GM21381 (cell line): Measurements from ENCODE around the gene SPP2.

Source experiments
- ATAC-seq: cut with Tn5 transposase; IDR thresholded peaks from one replicate; pipeline ENCODE4 v1.9.1; 2021; ENCODE audit warnings: mild to moderate bottlenecking, moderate library complexity; ENCODE audit not compliant: unreplicated experiment

Gene SPP2

DNA sequence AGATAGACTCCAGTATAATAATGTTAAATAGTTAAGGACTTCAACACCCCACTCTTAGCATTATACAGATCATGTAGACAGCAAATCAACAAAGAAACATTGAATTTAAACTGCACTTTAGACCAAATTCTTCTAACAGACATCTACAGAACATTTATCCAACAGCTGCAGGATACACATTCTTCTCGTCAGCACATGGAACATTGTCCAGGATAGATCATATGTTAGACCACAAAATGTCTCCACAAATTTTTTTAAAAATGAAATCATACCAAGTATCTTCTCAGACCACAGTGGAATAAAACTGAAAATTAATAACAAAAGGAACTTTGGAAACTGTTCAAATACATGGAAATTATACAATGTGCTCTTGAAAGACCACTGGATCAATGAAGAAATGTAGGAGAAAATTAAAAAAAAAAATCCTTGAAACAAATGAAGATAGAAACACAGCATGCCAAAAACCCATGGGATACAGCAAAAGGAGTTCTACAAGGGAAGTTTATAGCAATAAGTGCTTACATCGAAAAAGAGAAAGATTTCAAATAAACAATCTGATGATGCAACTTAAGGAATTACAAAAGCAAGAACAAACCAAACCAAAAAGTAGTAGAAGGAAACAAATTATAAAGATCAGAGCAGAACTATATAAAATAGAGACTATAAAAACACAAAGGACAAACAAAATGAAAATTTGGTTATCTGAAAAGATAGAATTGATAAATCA is 12.3 kb upstream of the SPP2 start:
- no peak for ATAC-seq

DNA sequence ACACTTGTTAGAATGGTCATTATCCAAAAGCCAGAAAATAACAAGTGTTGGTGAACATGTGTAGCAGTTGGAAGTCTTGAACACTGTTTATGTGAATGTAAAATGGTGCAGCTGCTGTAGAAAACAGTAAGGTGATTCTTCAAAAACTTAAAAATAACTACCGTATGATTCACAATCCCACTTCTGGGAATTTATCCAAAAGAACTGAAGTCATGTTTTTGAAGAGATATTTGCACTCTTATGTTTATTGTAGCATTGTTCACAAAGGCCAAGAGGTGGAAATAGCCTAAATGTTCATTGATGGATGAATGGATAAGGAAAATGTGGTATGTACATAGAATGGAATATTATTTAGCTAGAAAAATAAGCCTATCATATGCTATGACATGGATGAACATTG is 6.3 kb upstream of the SPP2 start:
- no peak for ATAC-seq

DNA sequence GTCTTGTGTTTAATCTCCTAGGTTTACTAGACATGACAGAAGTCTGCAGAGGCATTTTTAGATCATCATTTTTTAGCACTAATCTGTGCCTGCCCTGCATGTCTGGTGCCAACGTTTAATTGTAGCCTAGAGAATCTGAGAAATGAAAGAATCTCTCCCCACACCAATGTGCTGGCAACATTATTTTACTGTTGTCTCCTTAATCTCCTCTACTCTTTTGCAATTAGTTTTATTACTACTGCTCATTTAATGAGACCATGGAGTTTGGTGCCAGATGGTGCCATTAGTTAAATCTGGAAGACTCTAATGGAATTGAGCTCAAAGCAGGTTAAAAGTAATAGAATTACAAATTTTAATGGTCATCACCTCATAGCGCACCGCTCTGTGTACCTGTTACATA is 4.0 kb upstream of the SPP2 start:
- no peak for ATAC-seq

DNA sequence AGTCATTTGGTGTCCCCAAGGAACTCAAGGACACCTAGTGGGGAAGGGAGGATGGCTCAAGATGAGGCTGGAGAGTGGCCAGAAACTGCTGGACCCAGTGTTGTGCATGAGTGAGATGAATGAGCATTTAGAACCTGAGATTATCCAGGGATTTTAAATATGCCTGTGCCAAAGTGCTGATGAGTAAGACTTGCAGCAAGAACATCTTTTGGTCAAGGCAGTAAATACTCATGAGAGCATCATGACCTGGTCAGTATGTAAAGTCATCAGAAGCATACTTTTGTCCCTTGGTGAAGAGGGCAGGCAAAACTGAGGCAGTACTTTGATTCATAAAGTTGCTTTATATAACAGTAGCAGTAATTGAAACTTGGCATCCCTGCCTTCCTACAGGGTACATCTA is 3.1 kb upstream of the SPP2 start:
- ATAC-seq, result no peak

DNA sequence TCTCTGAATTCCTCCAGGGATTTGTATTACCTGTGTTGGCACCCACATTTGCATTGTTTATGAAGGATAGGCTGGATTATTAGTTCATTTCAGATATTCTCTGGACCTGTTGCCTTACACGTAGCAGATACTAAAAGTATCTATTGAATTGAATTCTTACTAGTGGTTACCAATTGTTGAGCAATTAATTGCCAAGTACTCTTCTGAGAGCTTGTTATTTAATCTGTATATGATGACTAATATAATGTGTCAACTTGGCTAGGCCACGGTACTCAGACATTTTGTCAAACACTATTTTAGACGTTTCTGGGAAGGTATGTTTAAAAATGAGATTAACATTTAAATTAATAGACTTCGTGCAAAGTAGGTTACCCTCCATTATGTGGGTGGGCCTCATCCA is 2.5 kb upstream of the SPP2 start:
- ATAC-seq, result no peak

DNA sequence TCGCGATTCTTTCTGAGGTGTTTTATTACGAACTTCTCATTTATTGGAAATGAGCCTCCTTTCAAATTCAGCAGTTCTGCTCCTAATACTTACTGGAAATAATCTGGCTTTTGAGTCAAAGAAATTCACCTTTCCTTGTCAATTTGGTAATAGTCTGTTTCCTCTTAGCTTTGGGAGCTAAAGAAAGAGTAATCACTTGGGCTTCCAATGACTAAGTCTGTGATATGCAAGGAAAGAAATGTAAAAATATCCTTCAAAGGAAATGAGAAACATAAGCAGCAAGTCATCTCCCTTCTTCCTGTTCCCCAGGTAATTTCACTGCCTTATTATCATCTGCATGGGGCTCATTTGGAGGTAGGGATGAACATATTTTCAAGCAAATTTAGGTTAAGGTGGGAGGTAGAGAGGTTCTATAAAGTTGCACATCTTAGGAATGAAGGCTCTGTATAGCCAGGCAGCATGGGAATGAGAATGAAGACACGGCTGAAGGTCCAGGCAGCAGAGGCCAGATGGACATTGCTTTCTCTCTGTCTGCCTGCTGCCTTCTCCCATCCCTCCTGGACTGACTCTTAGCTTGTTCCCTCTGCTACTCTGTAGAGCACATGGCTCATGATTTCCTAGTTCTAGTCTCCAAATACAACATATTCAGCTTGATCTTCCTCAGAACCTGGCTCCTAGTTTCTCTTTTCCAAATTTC is 1.0 kb downstream of the SPP2 start:
- ATAC-seq, result no peak

DNA sequence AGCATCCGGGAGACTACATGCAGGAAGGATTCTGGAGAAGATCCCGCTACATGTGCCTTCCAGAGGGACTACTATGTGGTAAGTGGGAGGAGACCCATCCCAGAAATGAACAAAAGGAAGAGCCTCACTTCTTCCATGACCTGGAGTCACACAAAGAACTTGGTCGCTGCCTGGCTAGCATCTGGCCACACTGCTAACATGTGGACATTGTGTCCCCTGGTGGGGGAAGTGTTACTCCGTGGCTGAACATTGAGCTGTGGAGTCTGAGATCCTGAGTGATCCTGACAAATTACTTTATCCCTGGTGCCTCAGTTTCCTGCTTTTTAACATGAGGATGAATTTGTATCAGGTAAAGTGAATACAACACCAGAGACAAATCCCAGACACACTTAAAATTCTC is 8.4 kb downstream of the SPP2 start:
- no peak for ATAC-seq

DNA sequence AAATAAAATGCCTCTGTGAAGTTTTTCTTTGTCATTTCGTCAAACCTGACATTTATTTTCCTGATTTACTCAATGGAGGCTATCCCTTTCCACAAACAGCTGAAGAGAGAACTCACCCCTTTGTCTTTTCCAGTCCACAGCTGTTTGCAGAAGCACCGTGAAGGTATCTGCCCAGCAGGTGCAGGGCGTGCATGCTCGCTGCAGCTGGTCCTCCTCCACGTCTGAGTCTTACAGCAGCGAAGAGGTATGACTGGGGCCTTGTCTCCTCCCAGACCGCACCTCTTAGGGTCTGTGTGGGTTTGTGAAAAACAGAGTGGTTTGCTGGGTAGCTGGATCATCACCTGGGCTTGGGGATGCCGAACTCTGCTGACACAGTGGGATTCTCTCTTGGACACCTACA is 9.7 kb downstream of the SPP2 start:
- ATAC-seq, result no peak

DNA sequence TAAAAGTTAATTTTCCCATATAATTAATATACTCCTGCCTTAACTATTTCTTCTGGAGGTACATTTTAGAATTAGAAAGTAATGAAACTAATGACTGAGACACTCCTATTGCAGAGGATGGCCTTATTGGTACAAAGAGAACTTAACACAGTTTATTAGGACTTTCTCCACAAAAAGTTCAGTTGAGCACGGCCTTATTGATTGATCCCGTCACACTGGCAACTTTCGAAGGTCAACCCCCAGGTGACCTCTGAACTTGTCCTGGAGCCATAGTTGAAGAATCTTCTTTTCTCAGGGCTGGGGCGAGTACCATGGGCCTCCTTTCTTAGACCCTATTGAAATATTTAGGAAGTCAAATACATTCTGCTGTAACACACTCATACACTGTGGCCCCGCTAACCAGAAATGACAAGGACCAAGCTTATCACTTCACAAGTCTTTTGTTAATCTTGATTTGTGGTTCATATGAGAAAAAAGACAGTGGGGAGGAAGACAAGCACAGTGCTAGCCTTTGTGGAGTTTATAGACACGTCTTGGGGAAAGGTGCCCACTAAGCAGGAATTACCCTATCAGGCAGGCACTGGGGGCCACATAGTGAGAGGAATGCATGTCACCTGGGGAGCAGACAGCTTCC is 11.2 kb downstream of the SPP2 start:
- ATAC-seq, result no peak

DNA sequence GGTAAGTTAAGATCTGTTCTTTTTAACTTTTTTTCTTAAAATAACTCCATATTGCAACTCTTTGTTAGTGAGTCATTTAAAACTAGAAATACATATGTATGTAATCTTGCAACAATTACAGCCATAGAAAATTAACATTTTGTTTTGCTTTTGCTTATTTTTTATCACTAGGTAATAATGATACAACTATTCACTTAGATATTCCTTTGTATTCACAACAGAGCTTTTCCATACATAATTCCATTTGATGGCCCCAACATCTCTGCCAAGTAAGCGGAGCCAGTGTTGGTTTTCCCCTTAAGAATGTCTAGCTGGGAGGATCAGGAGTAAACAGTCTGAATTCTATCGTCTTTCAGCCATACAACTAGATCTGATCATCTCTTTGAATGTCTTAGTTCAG is 16.1 kb downstream of the SPP2 start:
- no peak for ATAC-seq

DNA sequence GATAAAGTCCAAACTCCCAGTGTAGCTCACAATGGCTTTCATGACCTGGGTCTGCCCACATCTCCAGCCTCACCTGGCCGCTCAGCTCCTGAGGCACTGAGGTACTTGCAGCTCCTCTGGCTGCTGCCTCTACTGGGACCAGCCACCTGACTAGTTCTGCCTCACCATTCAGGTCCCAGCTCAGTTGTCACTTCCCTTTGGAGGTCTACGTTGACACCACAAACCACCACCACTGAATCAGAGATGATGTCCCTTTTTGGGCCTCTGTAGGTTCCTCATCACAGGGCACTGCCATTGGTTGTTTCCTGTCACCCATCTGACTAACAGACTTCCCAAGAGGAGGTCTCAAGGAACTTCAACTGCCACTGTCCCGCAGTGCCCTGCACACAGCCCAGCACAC is 21.2 kb downstream of the SPP2 start:
- ATAC-seq, result no peak

DNA sequence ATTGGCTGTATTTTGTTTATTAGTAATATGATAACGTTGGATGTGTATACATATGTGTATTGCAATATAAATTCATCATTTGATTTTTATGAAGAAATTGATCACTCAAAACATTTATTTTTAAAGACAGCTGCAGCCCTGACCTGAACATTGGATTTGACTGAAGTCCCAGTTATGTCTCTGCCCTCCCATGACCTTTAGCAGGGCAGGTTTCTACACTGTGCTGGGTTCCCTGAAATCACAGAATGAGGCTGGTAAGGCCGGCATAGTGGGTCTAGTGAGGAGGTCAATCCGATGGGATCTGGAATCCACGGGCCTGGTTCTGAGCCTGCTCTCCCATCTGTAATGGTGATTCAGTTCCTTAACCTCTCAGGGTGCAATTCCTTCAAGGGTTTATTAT is 22.0 kb downstream of the SPP2 start:
- no peak for ATAC-seq

DNA sequence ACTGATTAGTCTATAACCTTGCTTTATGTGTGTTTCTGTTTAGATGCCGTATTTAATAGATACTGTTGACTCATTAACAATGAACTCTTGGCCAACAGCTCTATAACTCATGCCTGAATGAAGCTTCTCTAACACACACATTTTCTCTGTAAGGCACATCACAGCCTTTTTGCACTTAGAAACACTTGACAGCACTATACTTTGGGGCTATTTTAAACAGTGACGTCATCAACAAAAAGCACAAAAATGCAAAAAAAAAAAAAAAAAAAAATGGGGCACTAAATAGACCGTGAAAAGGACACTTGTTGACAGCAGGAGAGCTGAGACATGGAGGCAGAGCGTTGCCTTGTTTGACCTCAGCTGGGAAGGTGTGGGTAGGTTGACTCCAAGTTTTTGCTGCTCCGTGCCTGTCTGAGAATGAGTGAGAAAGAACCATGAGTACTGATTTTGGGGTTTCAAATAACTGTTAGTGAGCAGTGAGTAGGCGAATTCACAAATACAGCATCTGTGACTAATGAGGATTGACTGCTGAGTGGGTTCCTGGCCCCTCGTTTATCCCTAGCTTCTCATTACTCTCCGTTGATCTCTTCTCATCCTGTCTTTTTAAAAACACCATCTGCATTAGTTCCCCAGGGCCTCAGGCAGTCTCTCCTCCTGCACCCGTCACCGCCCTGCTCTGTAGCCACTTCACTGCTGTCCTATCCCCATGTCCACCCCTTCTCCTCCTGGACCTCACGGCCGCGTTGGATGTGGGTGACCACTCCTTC is 24.4 kb downstream of the SPP2 start:
- ATAC-seq, result no peak

DNA sequence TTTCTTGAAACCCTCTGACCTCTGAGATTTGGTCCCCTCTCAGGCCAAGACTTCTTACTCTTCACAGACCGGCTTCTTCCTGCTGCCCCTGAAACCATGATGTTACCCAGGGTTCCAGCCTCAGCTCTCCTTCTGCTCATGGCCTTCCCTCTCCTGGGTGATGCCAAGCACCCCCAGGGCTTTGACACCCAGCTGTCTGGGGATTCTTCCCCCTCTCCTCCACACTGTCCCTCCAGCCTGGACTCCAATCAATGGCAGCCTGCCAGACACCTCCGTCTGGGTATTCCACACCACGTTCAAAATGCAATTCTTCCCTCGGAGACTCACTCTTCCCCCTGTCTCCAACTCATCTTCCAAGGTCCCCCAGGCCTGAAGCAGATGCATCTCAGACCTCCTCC is 25.0 kb downstream of the SPP2 start:
- no peak for ATAC-seq

DNA sequence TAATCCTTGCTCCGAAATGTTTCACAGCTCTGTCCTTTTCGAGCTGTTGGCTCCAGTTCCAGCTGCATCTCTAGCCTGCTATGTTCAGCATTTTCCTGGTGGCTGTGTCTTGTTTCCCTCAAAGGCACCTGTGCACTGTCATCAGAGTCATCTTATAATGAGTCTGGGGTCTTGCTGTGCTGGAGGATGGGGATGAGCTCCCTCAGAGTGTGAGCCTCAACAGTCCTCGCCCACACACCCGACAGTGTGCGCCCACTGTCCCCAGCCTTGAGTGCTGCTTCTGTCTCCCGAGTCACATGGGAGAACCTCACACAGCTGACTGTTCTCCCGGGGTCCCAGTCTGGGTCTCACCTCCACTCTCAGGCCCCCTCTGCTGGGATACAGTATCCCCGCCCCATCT is 25.4 kb downstream of the SPP2 start:
- no peak for ATAC-seq

DNA sequence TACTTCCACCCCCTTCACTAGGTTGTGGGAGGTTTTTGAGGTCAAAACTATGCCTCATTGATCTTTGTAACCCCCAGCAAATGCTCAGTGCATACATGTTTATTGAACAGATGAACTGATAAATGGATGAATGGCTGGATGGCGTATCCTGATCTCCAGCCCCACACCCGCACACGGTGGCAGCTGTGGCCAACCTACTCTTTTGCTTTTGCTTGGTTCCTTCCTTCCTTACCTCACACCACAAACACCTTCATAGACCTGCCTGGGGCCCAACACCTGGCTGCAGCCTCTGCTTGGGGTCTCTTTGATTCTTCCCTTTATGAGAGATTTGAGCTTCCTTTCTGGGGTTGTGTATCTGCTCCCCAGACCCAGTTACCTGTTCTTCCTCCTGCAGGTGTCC is 25.9 kb downstream of the SPP2 start:
- ATAC-seq, result no peak

DNA sequence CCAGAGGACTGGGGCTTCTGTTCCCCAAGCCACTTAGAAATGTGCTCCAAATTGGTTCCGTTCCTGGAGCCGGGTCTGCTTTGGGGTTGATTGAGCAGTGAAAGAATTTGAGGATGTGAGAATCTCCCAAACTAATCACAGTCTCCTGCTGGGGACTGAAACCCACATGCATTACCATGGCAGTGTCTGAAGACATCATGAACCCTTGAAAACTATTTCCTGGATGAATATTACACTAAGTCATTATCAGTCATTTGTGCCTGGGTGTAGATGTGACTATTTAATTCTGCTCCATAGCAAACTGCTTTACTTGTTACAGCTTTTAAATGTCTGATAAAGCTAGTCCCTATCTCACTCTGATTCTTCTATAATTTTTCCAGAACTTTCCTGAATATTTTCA is 27.6 kb downstream of the SPP2 start:
- ATAC-seq, result no peak

DNA sequence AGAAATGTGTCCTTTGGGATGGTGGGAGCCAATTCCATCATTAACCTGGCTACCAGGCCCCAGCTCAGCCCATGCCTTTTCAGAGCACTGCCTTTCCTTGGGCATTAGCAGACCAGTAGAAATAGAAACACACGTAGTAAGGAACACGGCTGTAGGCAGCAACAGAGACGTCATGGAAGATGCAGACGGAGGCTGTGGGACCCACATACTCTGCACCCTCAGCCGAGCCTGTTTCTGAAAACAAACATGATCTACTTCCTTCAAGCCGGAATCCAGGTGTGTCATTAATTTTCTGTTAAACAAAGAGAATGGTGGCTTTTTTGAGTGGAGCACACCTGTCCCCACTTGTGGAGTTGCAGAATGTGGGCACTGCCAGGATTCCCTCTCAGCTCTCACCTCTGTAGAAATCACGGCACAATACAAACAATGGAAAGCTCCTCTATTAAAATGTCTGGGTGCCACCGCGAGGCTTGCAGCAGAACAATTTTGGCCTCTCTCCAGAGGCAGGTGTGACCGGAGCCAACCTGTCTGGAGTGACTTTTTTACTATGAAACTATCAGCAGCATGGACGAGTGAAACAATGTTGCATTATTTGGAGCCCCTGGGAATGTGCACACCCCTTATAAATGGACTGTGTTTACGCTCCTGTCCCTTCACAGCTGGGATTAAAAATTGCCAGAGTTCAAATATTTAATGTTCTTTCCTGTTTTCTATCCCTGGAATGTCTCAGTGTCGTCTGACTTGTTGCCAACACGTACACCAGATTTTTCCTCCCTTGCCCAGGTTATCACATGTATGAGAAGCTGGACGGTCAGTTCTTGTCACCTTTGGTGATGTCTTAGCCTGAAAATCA is 31.7 kb downstream of the SPP2 start:
- no peak for ATAC-seq

DNA sequence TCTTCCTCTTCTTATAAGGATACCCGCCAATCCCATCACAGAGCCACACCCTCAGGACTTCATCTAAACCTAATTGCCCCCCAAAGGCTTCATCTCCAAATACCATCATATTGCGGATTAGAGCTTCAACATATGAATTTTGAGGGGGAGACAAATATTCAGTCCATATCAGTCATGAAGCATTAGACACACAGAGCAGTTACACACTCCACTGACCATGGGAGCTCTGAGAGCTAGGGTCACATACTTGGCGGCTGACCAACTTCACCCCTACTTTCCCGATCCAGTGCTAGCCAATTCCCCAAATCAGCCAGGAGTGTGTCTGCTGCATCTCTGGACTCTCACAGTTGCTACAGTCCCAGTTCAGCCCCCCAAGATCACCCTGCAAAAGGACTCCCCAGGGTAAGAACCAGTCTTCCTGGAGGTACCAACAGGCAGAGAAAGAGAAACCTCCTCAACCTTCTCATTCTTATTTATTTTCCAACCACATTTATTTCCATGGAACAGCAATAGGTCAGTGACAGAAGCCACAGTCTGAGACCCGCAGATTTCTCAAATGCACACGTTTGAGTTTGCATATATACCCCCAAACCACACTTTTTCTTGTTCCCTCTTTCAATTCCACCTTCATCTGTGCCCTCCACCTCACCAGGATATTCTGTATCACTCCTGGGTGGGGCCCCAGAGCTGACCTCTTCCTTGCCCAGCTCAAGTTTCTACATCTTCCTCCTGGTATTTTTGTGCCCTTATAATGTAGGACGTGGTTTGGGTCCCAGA is 33.3 kb downstream of the SPP2 start:
- ATAC-seq, result no peak

DNA sequence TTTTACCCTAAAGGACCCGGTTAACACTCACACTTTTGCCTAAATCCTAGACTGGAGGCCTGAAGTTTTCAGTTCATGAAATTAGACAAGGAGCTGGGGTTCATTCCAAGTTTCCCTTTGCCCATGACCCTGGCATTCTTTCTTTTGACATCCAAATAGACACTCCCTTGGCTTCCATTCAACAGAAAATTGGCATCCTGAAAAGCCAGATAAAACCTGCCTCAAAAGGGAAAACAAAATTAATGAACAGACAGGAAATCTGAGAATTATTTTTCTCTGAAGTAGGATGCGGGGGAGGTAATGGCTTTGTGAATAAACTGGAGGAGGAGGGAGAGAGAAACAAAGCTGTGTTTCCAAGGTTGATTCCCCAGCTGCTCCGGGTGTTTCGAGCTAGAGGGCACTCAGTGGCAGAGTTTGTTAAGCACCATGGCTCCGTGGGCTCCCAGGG is 41.0 kb downstream of the SPP2 start:
- ATAC-seq, result no peak
